PC-9 (cell line): ENCODE measurements around the gene MOCOS. TPM values are rescaled to one million over a fixed set of nuclear protein-coding genes. Genes with fewer than 3 reads are reported as not detected.
"Not testable (repeated sequence)": the region's sequence is repeated elsewhere in the genome, so short reads cannot be mapped to it uniquely, and the experiment has no call there.

Experiments used
- BruUV-seq: library from RNA; stranded (reverse); fragments of 400-500 nt; replicated peaks from 2 replicates; lab custom pipeline; 2021; lab: Mats Ljungman, UMichigan
- CTCF ChIA-PET: fragments of 300-600 bp; sonication (Branson Sonifier 250); formaldehyde crosslinking; loops from one replicate; lab custom pipeline; 2022; ENCODE audit warnings: antibody characterized with exemption; lab: Charles Lee
- POLR2A ChIA-PET: fragments of 300-600 bp; sonication (Branson Sonifier 250); formaldehyde crosslinking; loops from one replicate; lab custom pipeline; 2022; ENCODE audit warnings: antibody characterized with exemption; ENCODE audit not compliant: unreplicated experiment; lab: Charles Lee
- DNase-seq, 2 experiments: peaks; one replicate each; pipeline versions ENCODE4 v3.0.0 to v3.0.0-alpha.2; 2015 to 2022; ENCODE audit warnings: mixed read lengths in 1 of 2
- H2AFZ ChIP-seq: fragments of 200-600 bp; sonication (generic); 2 replicates; pipeline ENCODE4 v1.8.1; 2017; ENCODE audit warnings: antibody characterized with exemption
- H3F3A ChIP-seq: fragments of 200-600 bp; sonication (generic); 2 replicates; pipeline ENCODE4 v1.8.1; 2017; ENCODE audit warnings: antibody characterized with exemption, mild to moderate bottlenecking, low read depth; ENCODE audit not compliant: insufficient read depth
- H3K27ac ChIP-seq: fragments of 200-600 bp; sonication (generic); 2 replicates; pipeline ENCODE4 v1.6.1; 2016; ENCODE audit warnings: mixed run types
- H3K27me3 ChIP-seq: fragments of 200-600 bp; sonication (generic); 2 replicates; pipeline ENCODE4 v1.6.1; 2016; ENCODE audit warnings: low read depth, mixed run types; ENCODE audit not compliant: insufficient read depth
- H3K36me3 ChIP-seq: fragments of 200-600 bp; sonication (generic); 2 replicates; pipeline ENCODE4 v1.6.1; 2016; ENCODE audit warnings: low read depth, mixed run types
- H3K4me1 ChIP-seq: fragments of 200-600 bp; sonication (generic); replicated peaks from 2 replicates; pipeline ENCODE4 v1.6.1; 2016; ENCODE audit warnings: mixed run types; ENCODE audit not compliant: insufficient read depth
- H3K4me2 ChIP-seq: fragments of 200-600 bp; sonication (generic); 2 replicates; pipeline ENCODE4 v1.6.1; 2017; ENCODE audit warnings: mixed run types
- H3K4me3 ChIP-seq: fragments of 200-600 bp; sonication (generic); 2 replicates; pipeline ENCODE4 v1.6.1; 2016; ENCODE audit warnings: mixed run types
- H3K79me2 ChIP-seq: fragments of 200-600 bp; sonication (generic); 2 replicates; pipeline ENCODE4 v1.6.1; 2017; ENCODE audit warnings: low read depth, mixed run types
- H3K9me2 ChIP-seq: fragments of 200-600 bp; sonication (generic); 2 replicates; pipeline ENCODE4 v1.8.1; 2017; ENCODE audit warnings: mild to moderate bottlenecking; ENCODE audit not compliant: insufficient read depth
- H3K9me3 ChIP-seq: fragments of 200-600 bp; sonication (generic); 2 replicates; pipeline ENCODE4 v1.8.1; 2016; ENCODE audit warnings: low read depth; ENCODE audit not compliant: insufficient read depth
- H4K20me1 ChIP-seq: fragments of 200-600 bp; sonication (generic); 2 replicates; pipeline ENCODE4 v1.8.1; 2017; ENCODE audit not compliant: insufficient read depth
- EZH2 ChIP-seq: fragments of 200-600 bp; sonication (generic); IDR thresholded peaks from 2 replicates; pipeline ENCODE4 v1.8.0; 2017; ENCODE audit warnings: antibody characterized with exemption, low read depth
- intact Hi-C: fragments of 100-400 bp; cut with micrococcal nuclease; formaldehyde crosslinking; loops from one replicate; pipeline ENCODE4 v1.10.0; 2022; ENCODE audit not compliant: unreplicated experiment
- total RNA-seq: library from RNA; stranded (reverse); gene quantifications from 2 replicates; pipeline ENCODE4 v1.2.3, GENCODE V29; 2021
- TF ChIP-seq, protein P1 (sequence below): fragments of 200-600 bp; sonication (generic); conservative IDR thresholded peaks from 2 replicates; pipeline ENCODE4 v1.6.1; 2017; ENCODE audit warnings: mixed run types, antibody characterized with exemption, mild to moderate bottlenecking, moderate library complexity

The MOCOS gene
- total RNA-seq, 1 experiment from 2014 or later, result 30.4 TPM

DNA sequence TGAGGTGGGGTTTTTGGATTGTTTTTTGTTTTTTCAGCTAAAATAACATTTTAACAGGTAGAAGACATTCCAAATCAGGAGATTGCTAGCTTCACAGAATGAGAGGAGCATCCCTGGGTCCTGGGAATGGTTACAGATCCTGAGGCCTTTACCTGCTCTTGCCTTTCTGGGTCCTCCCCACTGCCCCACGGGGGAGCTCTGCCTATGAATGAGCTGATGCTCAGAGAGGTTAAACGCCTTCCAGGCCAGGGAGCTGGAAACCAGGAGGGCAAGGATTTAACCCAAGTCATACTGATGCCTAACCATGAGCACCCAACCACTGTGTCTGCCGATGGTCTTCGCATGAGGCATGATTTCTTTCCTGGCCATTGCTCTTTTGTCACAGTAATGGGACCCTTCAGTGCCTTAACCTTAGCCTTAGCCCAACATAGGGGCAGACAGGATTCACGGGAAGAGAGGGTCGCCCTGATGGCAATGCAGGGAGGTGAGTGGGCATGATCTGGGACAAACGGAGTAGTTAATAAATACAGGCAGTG, 16.1 kb downstream of the MOCOS start:
- POLR2A ChIA-PET, result no interaction called here
- no peak for DNase-seq

DNA sequence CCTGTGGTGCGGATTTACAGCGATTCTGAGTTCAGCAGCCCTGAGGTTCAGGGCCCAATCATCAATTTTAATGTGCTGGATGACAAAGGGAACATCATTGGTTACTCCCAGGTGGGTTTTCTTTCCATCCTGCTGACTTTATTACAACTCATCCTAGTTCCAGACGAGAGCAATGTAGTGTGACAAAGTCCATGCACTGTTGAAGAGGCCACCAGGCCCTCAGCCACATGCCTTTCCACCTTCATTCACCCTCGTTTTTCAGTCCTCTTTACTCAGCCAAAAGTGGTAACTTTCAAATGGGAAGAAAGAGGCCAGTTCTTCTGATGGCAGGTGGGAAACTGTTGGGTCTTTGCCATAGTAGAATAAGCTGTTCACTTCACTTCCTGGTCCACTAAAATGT, 17.9 kb downstream of the MOCOS start:
- Histone ChIP-seq H3K4me3 (no peak overlapping the region), H3K79me2 (0 out of 2 replicates have a peak, but pooled peaks cover 3% of the 10 kb centered on the region), H4K20me1 (peaks cover 35% of the 10 kb centered on the region), H3K4me2 (no peak overlapping the region), H3K27ac (no peak overlapping the region), H2AFZ (no peak overlapping the region), H3K36me3 (0 out of 2 replicates have a peak, but pooled peaks cover 7% of the 10 kb centered on the region), H3K9me2 (no peaks in the 10 kb centered on the region), H3K9me3 (no peaks in the 10 kb centered on the region), H3K4me1 (no peaks in the 10 kb centered on the region), H3K27me3 (no peaks in the 10 kb centered on the region), H3F3A (no peaks in the 10 kb centered on the region)
- ChIA-PET CTCF (no interaction called here), POLR2A (no interaction called here)
- intact Hi-C loops, result no loop called here
- DNase-seq, result no peak
- TF ChIP-seq EZH2, result no peak
- TF ChIP-seq, protein P1, sequence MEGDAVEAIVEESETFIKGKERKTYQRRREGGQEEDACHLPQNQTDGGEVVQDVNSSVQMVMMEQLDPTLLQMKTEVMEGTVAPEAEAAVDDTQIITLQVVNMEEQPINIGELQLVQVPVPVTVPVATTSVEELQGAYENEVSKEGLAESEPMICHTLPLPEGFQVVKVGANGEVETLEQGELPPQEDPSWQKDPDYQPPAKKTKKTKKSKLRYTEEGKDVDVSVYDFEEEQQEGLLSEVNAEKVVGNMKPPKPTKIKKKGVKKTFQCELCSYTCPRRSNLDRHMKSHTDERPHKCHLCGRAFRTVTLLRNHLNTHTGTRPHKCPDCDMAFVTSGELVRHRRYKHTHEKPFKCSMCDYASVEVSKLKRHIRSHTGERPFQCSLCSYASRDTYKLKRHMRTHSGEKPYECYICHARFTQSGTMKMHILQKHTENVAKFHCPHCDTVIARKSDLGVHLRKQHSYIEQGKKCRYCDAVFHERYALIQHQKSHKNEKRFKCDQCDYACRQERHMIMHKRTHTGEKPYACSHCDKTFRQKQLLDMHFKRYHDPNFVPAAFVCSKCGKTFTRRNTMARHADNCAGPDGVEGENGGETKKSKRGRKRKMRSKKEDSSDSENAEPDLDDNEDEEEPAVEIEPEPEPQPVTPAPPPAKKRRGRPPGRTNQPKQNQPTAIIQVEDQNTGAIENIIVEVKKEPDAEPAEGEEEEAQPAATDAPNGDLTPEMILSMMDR, result no peak
- no TSS peak for BruUV-seq

More for the DNA sequence above, 16.1 kb downstream of the MOCOS start:
- intact Hi-C loops, result no loop called here
- BruUV-seq, result no TSS peak
- H3K4me1 ChIP-seq, result no peaks in the 10 kb centered on the region
- H3K27me3 ChIP-seq, result no peaks in the 10 kb centered on the region
- CTCF ChIA-PET, result no interaction called here
- no peaks in the 10 kb centered on the region for H3K9me3 ChIP-seq
- peaks cover 18% of the 10 kb centered on the region for H4K20me1 ChIP-seq
- no peak overlapping the region for H2AFZ ChIP-seq
- H3K9me2 ChIP-seq, result no peaks in the 10 kb centered on the region
- no peaks in the 10 kb centered on the region for H3K79me2 ChIP-seq
- TF ChIP-seq, protein P1, result no peak
- TF ChIP-seq EZH2, result no peak
- no peak overlapping the region for H3K4me3 ChIP-seq
- no peak overlapping the region for H3K27ac ChIP-seq
- 0 out of 2 replicates have a peak, but pooled peaks cover 17% of the 10 kb centered on the region for H3K36me3 ChIP-seq
- no peak overlapping the region for H3K4me2 ChIP-seq
- no peaks in the 10 kb centered on the region for H3F3A ChIP-seq

DNA sequence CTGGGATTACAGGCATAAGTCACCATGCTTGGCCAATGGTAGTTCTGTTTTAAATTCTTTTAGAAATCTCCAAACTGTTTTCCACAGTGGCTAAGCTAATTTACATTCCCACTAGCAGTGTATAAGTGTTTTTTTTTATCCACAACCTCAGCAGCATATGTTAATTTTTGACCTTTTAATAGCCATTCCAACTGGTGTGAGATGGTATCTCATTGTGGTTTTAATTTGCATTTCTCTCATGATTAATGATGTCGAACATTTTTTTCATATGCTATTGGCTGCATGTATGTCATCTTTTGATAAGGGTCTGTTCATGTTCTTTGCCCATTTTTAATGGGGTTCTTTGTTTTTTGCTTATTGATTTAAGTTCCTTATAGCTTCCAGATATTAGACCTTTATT, 20.0 kb downstream of the MOCOS start:
- TF ChIP-seq EZH2, result no peak
- TF ChIP-seq, protein P1, result no peak
- Histone ChIP-seq H3K4me1 (no peaks in the 10 kb centered on the region), H3K4me2 (no peak overlapping the region), H3K27ac (no peak overlapping the region), H3F3A (no peaks in the 10 kb centered on the region), H2AFZ (no peak overlapping the region), H3K27me3 (no peaks in the 10 kb centered on the region), H3K4me3 (no peak overlapping the region), H3K9me3 (no peaks in the 10 kb centered on the region), H3K9me2 (no peaks in the 10 kb centered on the region), H4K20me1 (peaks cover 39% of the 10 kb centered on the region), H3K36me3 (0 out of 2 replicates have a peak, but pooled peaks cover 7% of the 10 kb centered on the region), H3K79me2 (0 out of 2 replicates have a peak, but pooled peaks cover 3% of the 10 kb centered on the region)
- intact Hi-C loops, result no loop called here
- DNase-seq, result no peak
- BruUV-seq, result no TSS peak
- ChIA-PET CTCF (no interaction called here), POLR2A (no interaction called here)

DNA sequence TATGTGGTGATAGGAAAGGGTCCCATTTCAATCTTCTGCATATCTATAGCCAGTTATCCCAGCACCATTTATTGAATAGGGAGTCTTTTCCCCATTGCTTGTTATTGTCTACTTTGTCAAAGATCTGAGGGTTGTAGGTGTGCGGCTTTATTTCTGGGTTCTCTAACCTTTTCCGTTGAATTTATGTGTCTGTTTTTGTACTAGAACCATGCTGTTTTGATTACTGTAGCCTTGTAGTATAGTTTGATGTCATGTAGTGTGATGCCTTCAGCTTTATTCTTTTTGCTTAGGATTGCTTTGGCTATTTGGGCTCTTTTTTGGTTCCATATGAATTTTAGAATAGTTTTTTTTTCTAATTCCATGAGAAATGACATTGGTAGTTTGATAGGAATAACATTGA, 20.7 kb downstream of the MOCOS start:
- DNase-seq, H3K27ac ChIP-seq, POLR2A ChIA-PET, H3K9me3 ChIP-seq, intact Hi-C loops, H3K4me1 ChIP-seq, H3K4me3 ChIP-seq, BruUV-seq, H3K9me2 ChIP-seq, H2AFZ ChIP-seq, H3K4me2 ChIP-seq, H3K36me3 ChIP-seq, H3K27me3 ChIP-seq, H3K79me2 ChIP-seq, CTCF ChIA-PET, H3F3A ChIP-seq: not testable (repeated sequence)
- peaks cover 39% of the 10 kb centered on the region for H4K20me1 ChIP-seq
